H1 (cell line): ENCODE data around the gene PKD1. TPM values are rescaled to one million over a fixed set of nuclear protein-coding genes. Genes with fewer than 3 reads are reported as not detected.
A peak's percentile ranks its signal among the peaks of the same experiment; 100 is the strongest.

Experiments
- CTCF ChIA-PET: fragments of 300-600 bp; sonication (Branson Sonifier 250); formaldehyde crosslinking; loops from one replicate; lab custom pipeline; 2021; ENCODE audit not compliant: partially characterized antibody; lab: Charles Lee
- POLR2A ChIA-PET: fragments of 300-600 bp; sonication (Branson Sonifier 250); formaldehyde crosslinking; loops from one replicate; lab custom pipeline; 2021; ENCODE audit warnings: inconsistent platforms; ENCODE audit not compliant: partially characterized antibody; lab: Charles Lee
- DNase-seq, 2 experiments: peaks; one replicate each; pipeline versions ENCODE4 v3.0.0 to v3.0.0-alpha.2; 2010 to 2022; ENCODE audit warnings: low spot score in 2 of 2, low read depth in 1 of 2, mixed read lengths in 1 of 2
- FAIRE-seq: peaks from 2 replicates; lab custom pipeline; 2011; peaks lifted over from hg19 to GRCh38; lab: Jason Lieb, UNC
- H2AFZ ChIP-seq: 2 replicates; pipeline ENCODE4 v1.8.1; 2012; ENCODE audit warnings: low read length, inconsistent platforms
- H2AK5ac ChIP-seq: 2 replicates; pipeline ENCODE4 v1.6.1; 2013; ENCODE audit warnings: low read depth, low read length
- H2BK120ac ChIP-seq: replicated peaks from 2 replicates; pipeline ENCODE3; 2013; ENCODE audit warnings: low read depth, low read length, inconsistent platforms
- H2BK12ac ChIP-seq: 2 replicates; pipeline ENCODE4 v1.6.1; 2013; ENCODE audit warnings: low read depth, low read length
- H2BK15ac ChIP-seq: 2 replicates; pipeline ENCODE4 v1.6.1; 2013; ENCODE audit warnings: low read length
- H2BK20ac ChIP-seq: 2 replicates; pipeline ENCODE4 v1.6.1; 2013; ENCODE audit warnings: low read length
- H2BK5ac ChIP-seq: 2 replicates; pipeline ENCODE4 v1.6.1; 2013; ENCODE audit warnings: low read depth, low read length
- H3K14ac ChIP-seq: 2 replicates; pipeline ENCODE4 v1.6.1; 2013; ENCODE audit warnings: inconsistent platforms; ENCODE audit not compliant: insufficient read length
- H3K18ac ChIP-seq: 2 replicates; pipeline ENCODE4 v1.6.1; 2013; ENCODE audit warnings: low read length; ENCODE audit errors: extremely low read depth
- H3K23ac ChIP-seq: 2 replicates; pipeline ENCODE4 v1.6.1; 2013; ENCODE audit warnings: inconsistent platforms; ENCODE audit not compliant: insufficient read length
- H3K23me2 ChIP-seq: 2 replicates; pipeline ENCODE4 v1.6.1; 2013; ENCODE audit warnings: low read depth, low read length
- H3K27ac ChIP-seq: 2 replicates; pipeline ENCODE4 v1.6.1; 2011; ENCODE audit warnings: low read depth, low read length, inconsistent platforms
- H3K27me3 ChIP-seq, 4 experiments: replicated peaks in 1 of 4; 1 replicate in 1 of 4; 2 replicates in 3 of 4; pipeline versions ENCODE4 v1.6.1 to v1.8.1; 2011 to 2013; ENCODE audit warnings: low read length in 3 of 4, mild to moderate bottlenecking in 3 of 4, inconsistent platforms in 2 of 4, mixed read lengths in 2 of 4, moderate library complexity in 1 of 4; ENCODE audit not compliant: control insufficient read depth in 3 of 4, insufficient read depth in 3 of 4; ENCODE audit errors: extremely low read depth in 1 of 4
- H3K36me3 ChIP-seq, 4 experiments: 2 replicates each; pipeline versions ENCODE4 v1.6.1 to v1.8.1; 2011 to 2013; ENCODE audit warnings: mild to moderate bottlenecking in 4 of 4, low read length in 3 of 4, moderate library complexity in 2 of 4, control low read depth in 1 of 4, inconsistent platforms in 1 of 4; ENCODE audit not compliant: insufficient read depth in 4 of 4, control insufficient read depth in 2 of 4
- H3K4ac ChIP-seq: replicated peaks from 2 replicates; pipeline ENCODE3; 2013; ENCODE audit warnings: low read length, low read depth, mixed read lengths, inconsistent platforms; ENCODE audit not compliant: insufficient read length
- H3K4me1 ChIP-seq, 4 experiments: replicated peaks in 1 of 4; 1 replicate in 1 of 4; 2 replicates in 3 of 4; pipeline versions ENCODE4 v1.6.1 to v1.8.1; 2011 to 2013; ENCODE audit warnings: low read length in 3 of 4, inconsistent platforms in 2 of 4, mixed read lengths in 1 of 4; ENCODE audit not compliant: insufficient read depth in 4 of 4, control insufficient read depth in 3 of 4
- H3K4me2 ChIP-seq, 2 experiments: 2 replicates each; pipeline versions ENCODE4 v1.6.1 to v1.8.1; 2011 to 2013; ENCODE audit warnings: low read depth in 2 of 2, low read length in 2 of 2, control low read depth in 1 of 2, inconsistent platforms in 1 of 2, mild to moderate bottlenecking in 1 of 2; ENCODE audit not compliant: insufficient read depth in 1 of 2
- H3K4me3 ChIP-seq, 4 experiments: fragments of 200-600, 300-600 bp in 1 of 4; sonication (generic), shearing (Covaris generic), sonication (Bioruptor Twin) in 1 of 4; 2 replicates each; pipeline versions ENCODE4 v1.5.1 to v1.8.1; 2011 to 2016; ENCODE audit warnings: low read length in 4 of 4, low read depth in 3 of 4, control low read depth in 2 of 4, inconsistent platforms in 2 of 4, mild to moderate bottlenecking in 2 of 4, mixed read lengths in 1 of 4, moderate library complexity in 1 of 4; ENCODE audit not compliant: insufficient read depth in 2 of 4; ENCODE audit errors: extremely low read depth in 1 of 4
- H3K56ac ChIP-seq: replicated peaks from 2 replicates; pipeline ENCODE3; 2013; ENCODE audit warnings: low read depth, mild to moderate bottlenecking, mixed read lengths, low read length, inconsistent platforms; ENCODE audit not compliant: insufficient read length
- H3K79me1 ChIP-seq: 2 replicates; pipeline ENCODE4 v1.6.1; 2013; ENCODE audit warnings: low read depth, low read length, control low read depth
- H3K79me2 ChIP-seq, 2 experiments: 2 replicates each; pipeline versions ENCODE4 v1.6.1 to v1.8.1; 2012 to 2013; ENCODE audit warnings: low read length in 2 of 2, mild to moderate bottlenecking in 2 of 2, inconsistent platforms in 1 of 2; ENCODE audit not compliant: insufficient read depth in 2 of 2, control insufficient read depth in 1 of 2
- H3K9ac ChIP-seq, 4 experiments: replicated peaks in 1 of 4; 1 replicate in 1 of 4; 2 replicates in 3 of 4; pipeline versions ENCODE4 v1.6.1 to v1.8.1; 2011 to 2013; ENCODE audit warnings: low read depth in 3 of 4, low read length in 3 of 4, control low read depth in 2 of 4, mild to moderate bottlenecking in 2 of 4, moderate library complexity in 2 of 4, inconsistent platforms in 1 of 4; ENCODE audit errors: extremely low read depth in 1 of 4
- H3K9me3 ChIP-seq, 2 experiments: 2 replicates each; pipeline versions ENCODE4 v1.6.1 to v1.8.1; 2012 to 2013; ENCODE audit warnings: mild to moderate bottlenecking in 2 of 2, moderate library complexity in 2 of 2, control low read depth in 1 of 2, inconsistent platforms in 1 of 2, low read depth in 1 of 2, low read length in 1 of 2, mixed read lengths in 1 of 2; ENCODE audit not compliant: insufficient read depth in 2 of 2
- H4K20me1 ChIP-seq, 2 experiments: replicated peaks in 1 of 2; 2 replicates each; pipeline versions ENCODE3 to v1.8.1; 2011 to 2013; ENCODE audit warnings: inconsistent platforms in 2 of 2, low read length in 2 of 2, mild to moderate bottlenecking in 1 of 2; ENCODE audit not compliant: insufficient read depth in 2 of 2, control insufficient read depth in 1 of 2
- H4K5ac ChIP-seq: 2 replicates; pipeline ENCODE4 v1.6.1; 2013; ENCODE audit warnings: low read length, low read depth, mixed read lengths, inconsistent platforms; ENCODE audit not compliant: insufficient read length
- H4K8ac ChIP-seq: 2 replicates; pipeline ENCODE4 v1.8.0; 2013; ENCODE audit warnings: mild to moderate bottlenecking, moderate library complexity, low read length, inconsistent platforms; ENCODE audit not compliant: insufficient read depth; ENCODE audit errors: extremely low read depth
- H4K91ac ChIP-seq: replicated peaks from 2 replicates; pipeline ENCODE3; 2013; ENCODE audit warnings: low read length, mixed read lengths, inconsistent platforms; ENCODE audit not compliant: insufficient read length
- CHD2 ChIP-seq: IDR thresholded peaks from 2 replicates; pipeline ENCODE4 v1.6.1; 2012; ENCODE audit warnings: low read length, improper control_type of control experiment
- GABPA ChIP-seq: IDR thresholded peaks from 2 replicates; pipeline ENCODE4 v1.6.1; 2011; ENCODE audit warnings: mild to moderate bottlenecking, low read length, moderate library complexity, borderline replicate concordance; ENCODE audit not compliant: insufficient read depth
- KDM1A ChIP-seq: fragments of 200-600, 300-600 bp; sonication (generic); IDR thresholded peaks from 2 replicates; pipeline ENCODE4 v1.7.1; 2016; ENCODE audit warnings: mild to moderate bottlenecking, low read length, borderline replicate concordance
- KDM5A ChIP-seq: fragments of 200-600 bp; IDR thresholded peaks from 2 replicates; pipeline ENCODE4 v1.7.1; 2012; ENCODE audit warnings: mild to moderate bottlenecking, low read length, inconsistent platforms, mixed read lengths
- RAD21 ChIP-seq, 2 experiments: IDR thresholded peaks in 1 of 2; conservative IDR thresholded peaks in 1 of 2; 2 replicates each; pipeline ENCODE4 v1.6.1; 2011; ENCODE audit warnings: low read depth in 2 of 2, low read length in 2 of 2, improper control_type of control experiment in 1 of 2, inconsistent platforms in 1 of 2, mild to moderate bottlenecking in 1 of 2, moderate library complexity in 1 of 2
- RNF2 ChIP-seq: fragments of 200-900, 300-1000 bp; sonication (generic); IDR thresholded peaks from 2 replicates; pipeline ENCODE4 v1.7.1; 2016; ENCODE audit warnings: borderline replicate concordance, low read depth, mild to moderate bottlenecking, antibody characterized with exemption, low read length; ENCODE audit not compliant: poor library complexity, severe bottlenecking; ENCODE audit errors: missing control alignments
- SRF ChIP-seq: IDR thresholded peaks from 2 replicates; pipeline ENCODE4 v1.6.1; 2011; ENCODE audit warnings: mild to moderate bottlenecking, low read depth, low read length, moderate library complexity
- TAF7 ChIP-seq: optimal IDR thresholded peaks from 2 replicates; pipeline ENCODE3; 2011; ENCODE audit warnings: low read depth, mild to moderate bottlenecking, inconsistent platforms, low read length, moderate library complexity, borderline replicate concordance
- TBP ChIP-seq: IDR thresholded peaks from 2 replicates; pipeline ENCODE4 v1.6.1; 2011; ENCODE audit warnings: low read depth, low read length, improper control_type of control experiment
- YY1 ChIP-seq: IDR thresholded peaks from 2 replicates; pipeline ENCODE4 v1.6.1; 2011; ENCODE audit warnings: low read depth, mild to moderate bottlenecking, low read length
- ZNF274 ChIP-seq: IDR thresholded peaks from 2 replicates; pipeline ENCODE4 v1.7.0; 2012; ENCODE audit warnings: low read length, borderline replicate concordance; ENCODE audit errors: extremely low read depth
- WGBS, 2 experiments: shearing (Covaris generic) in 1 of 2; methylation state at CpG; one replicate each; pipeline versions ENCODE4 v1.1.6 to v1.1.7; 2013 to 2015; ENCODE audit warnings: low lambda C conversion rate in 2 of 2, mixed read lengths in 2 of 2, inconsistent platforms in 1 of 2, low coverage in 1 of 2, missing lambda C conversion rate in 1 of 2; ENCODE audit not compliant: insufficient replicate concordance in 2 of 2, insufficient coverage in 1 of 2, insufficient read length in 1 of 2; ENCODE audit errors: extremely low coverage in 1 of 2, missing lambda C conversion rate in 1 of 2; 5-methylcytosine and 5-hydroxymethylcytosine counted together
- polyA plus RNA-seq, 7 experiments: library from polyadenylated mRNA; depleted of rRNA in 3 of 7; stranded (reverse) in 5 of 7; unstranded in 2 of 7; fragments of >200 nt in 5 of 7; fragments of 200-250 nt in 2 of 7; gene quantifications; 1 replicate in 5 of 7; 2 replicates in 1 of 7; 4 replicates in 1 of 7; pipeline versions ENCODE4 v1.2.1 to v1.2.3, GENCODE V29; 2011 to 2013; ENCODE audit warnings: missing spikeins in 2 of 7, mixed read lengths in 2 of 7
- total RNA-seq: library from RNA; stranded (reverse); fragmentation: NEBNext Ultra II Directional; extraction: Animal tissue kit (Norgen Biotek cat#: 25700); gene quantifications from 2 replicates; pipeline ENCODE4 v1.2.1, GENCODE V29; 2021

The PKD1 gene
- total and polyA plus RNA-seq, 2 of the 8 experiments (the other 6 are each of a cell fraction or from before 2014, with no cell fraction given): 40.6 to 52.7 TPM

DNA sequence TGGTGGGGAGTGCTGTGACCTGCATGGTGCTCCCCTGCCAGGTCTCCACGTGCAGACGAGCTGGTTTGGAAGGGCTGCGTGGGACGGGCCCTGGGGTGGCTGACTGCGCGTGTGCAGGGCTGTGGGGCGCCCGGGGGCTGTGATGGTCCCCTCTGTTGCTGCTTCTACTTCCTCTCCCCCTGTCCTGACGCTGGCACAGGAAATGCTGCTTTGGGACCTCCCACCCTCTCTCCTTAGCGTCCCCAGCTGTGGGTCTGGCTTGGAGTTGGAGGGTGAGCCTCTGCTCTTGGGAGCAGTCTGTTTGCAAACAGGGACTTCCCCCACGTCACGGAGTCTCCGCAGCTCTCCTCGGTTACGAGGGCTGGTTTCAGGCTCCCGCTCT lies 52.7 kb downstream of the PKD1 start:
- H2BK20ac ChIP-seq: no peak overlapping the region
- no peak overlapping the region for H2BK15ac ChIP-seq
- no peak overlapping the region for H2BK12ac ChIP-seq
- H4K20me1 ChIP-seq: peaks cover 4 to 8% of the 10 kb centered on the region in 2 experiments
- H2BK5ac ChIP-seq: no peak overlapping the region
- H2BK120ac ChIP-seq: no peak overlapping the region
- H3K14ac ChIP-seq: no peak overlapping the region
- no peaks in the 10 kb centered on the region for H3K79me1 ChIP-seq
- H3K4ac ChIP-seq: no peak overlapping the region
- no peak overlapping the region for H3K4me3 ChIP-seq
- no peak overlapping the region for H4K5ac ChIP-seq
- no peak overlapping the region for H3K9ac ChIP-seq
- no peaks in the 10 kb centered on the region for H3K23me2 ChIP-seq
- H4K91ac ChIP-seq: no peak overlapping the region
- H3K79me2 ChIP-seq: no peaks in the 10 kb centered on the region
- H3K27me3 ChIP-seq: no peaks in the 10 kb centered on the region
- FAIRE-seq: no peak
- no peak for DNase-seq
- H3K27ac ChIP-seq: no peak overlapping the region
- no peak overlapping the region for H3K56ac ChIP-seq
- CTCF ChIA-PET: interaction anchor here (0.8 to 3.2 kb wide), 6 partner anchors 12 to 79 kb away, joined by 3 to 15 read pairs (median 4); no protein-coding TSS in a partner anchor
- H3K9me3 ChIP-seq: no peaks in the 10 kb centered on the region
- H2AFZ ChIP-seq: no peak overlapping the region
- no peak for TF ChIP-seq SRF
- TF ChIP-seq KDM1A: no peak
- TF ChIP-seq KDM5A: no peak
- TF ChIP-seq GABPA: no peak
- no peak for TF ChIP-seq TBP
- no peak for TF ChIP-seq RNF2
- no peak for TF ChIP-seq ZNF274
- TF ChIP-seq TAF7: no peak
- no peak for TF ChIP-seq CHD2
- no peak for TF ChIP-seq RAD21 (IDR thresholded peaks at IDR 0.05 in 1 of 2, conservative IDR thresholded peaks at IDR 0.05 in 1 of 2; ENCODE audit: low read depth in 2 of 2, low read length in 2 of 2)
- TF ChIP-seq YY1: no peak
- TF ChIP-seq, all 59 proteins: peak for 0
- 88% methylated on average over 11 of the region's 16 CpGs; no CpG with 5 or more reads in 1 of the 2 experiments for WGBS, 2 experiments
- no peak overlapping the region for H3K23ac ChIP-seq
- no peaks in the 10 kb centered on the region for H3K4me1 ChIP-seq
- 0 out of 2 replicates have a peak overlapping the region, but pooled peaks have one; percentile 51 for H4K8ac ChIP-seq
- POLR2A ChIA-PET: interaction anchor here (1.0 to 8.8 kb wide), 4 partner anchors 8 to 79 kb away, joined by 3 to 50 read pairs (median 4); no protein-coding TSS in a partner anchor
- H2AK5ac ChIP-seq: no peak overlapping the region
- H3K4me2 ChIP-seq: no peak overlapping the region
- H3K36me3 ChIP-seq: peaks cover 0 to 32% (median 2%) of the 10 kb centered on the region in 4 experiments; a peak in 5 of 8 replicates
- no peak overlapping the region for H3K18ac ChIP-seq
